ENCODE data around the gene WASF3. TPM values are rescaled to one million over a fixed set of nuclear protein-coding genes. Genes with fewer than 3 reads are reported as not detected.

WASF3 gene
- total and polyA plus RNA-seq, 2 experiments from 2014 or later: 9.9 to 20.7 TPM

DNA sequence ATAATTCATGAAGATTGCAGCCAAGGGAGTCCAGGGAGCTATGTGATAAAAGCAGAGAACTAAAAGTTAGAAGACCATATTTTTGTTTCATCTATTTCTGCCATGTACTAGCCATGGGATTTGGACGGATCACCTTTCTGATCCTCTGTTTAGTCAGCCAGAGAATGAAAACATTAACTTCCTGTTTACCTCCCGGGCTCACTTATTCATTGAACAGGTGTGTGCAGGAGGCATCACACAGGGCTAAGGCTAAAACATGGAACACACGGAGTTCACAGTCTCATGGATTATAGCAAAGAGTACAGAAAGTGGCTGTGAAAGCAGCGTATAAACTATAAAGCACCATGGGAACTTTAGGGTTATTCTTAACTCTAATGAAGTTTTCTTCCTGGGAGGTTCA, 106.3 kb downstream of the WASF3 start:
- ATAC-seq (no peak), DNase-seq (ENCODE audit: low spot score) (no peak)
- no peaks in the 10 kb centered on the region for H3K27me3 ChIP-seq (ENCODE audit: insufficient read depth)
- no peaks in the 10 kb centered on the region for H3K9me2 ChIP-seq (ENCODE audit: insufficient read depth)
- no peak overlapping the region for H2AFZ ChIP-seq
- no peak overlapping the region for H3K27ac ChIP-seq (ENCODE audit: low read depth)
- no peaks in the 10 kb centered on the region for H3K4me1 ChIP-seq (ENCODE audit: insufficient read depth)
- TF ChIP-seq, protein P1, sequence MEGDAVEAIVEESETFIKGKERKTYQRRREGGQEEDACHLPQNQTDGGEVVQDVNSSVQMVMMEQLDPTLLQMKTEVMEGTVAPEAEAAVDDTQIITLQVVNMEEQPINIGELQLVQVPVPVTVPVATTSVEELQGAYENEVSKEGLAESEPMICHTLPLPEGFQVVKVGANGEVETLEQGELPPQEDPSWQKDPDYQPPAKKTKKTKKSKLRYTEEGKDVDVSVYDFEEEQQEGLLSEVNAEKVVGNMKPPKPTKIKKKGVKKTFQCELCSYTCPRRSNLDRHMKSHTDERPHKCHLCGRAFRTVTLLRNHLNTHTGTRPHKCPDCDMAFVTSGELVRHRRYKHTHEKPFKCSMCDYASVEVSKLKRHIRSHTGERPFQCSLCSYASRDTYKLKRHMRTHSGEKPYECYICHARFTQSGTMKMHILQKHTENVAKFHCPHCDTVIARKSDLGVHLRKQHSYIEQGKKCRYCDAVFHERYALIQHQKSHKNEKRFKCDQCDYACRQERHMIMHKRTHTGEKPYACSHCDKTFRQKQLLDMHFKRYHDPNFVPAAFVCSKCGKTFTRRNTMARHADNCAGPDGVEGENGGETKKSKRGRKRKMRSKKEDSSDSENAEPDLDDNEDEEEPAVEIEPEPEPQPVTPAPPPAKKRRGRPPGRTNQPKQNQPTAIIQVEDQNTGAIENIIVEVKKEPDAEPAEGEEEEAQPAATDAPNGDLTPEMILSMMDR (conservative IDR thresholded peaks at IDR 0.05; ENCODE audit: low read depth in 2 of 2): no peak
- TF ChIP-seq NANOG (IDR thresholded peaks at IDR 0.05; ENCODE audit: borderline replicate concordance): no peak
- TF ChIP-seq STAT1 (IDR thresholded peaks at IDR 0.05; ENCODE audit: unreplicated experiment): no peak
- TF ChIP-seq EZH2 (IDR thresholded peaks at IDR 0.05; ENCODE audit: low read depth, unreplicated experiment): no peak
- TF ChIP-seq ZNF114 (CRISPR knock-in tag; IDR thresholded peaks at IDR 0.05): no peak
- TF ChIP-seq JUNB (IDR thresholded peaks at IDR 0.05; ENCODE audit: unreplicated experiment): no peak
- TF ChIP-seq, protein P2, sequence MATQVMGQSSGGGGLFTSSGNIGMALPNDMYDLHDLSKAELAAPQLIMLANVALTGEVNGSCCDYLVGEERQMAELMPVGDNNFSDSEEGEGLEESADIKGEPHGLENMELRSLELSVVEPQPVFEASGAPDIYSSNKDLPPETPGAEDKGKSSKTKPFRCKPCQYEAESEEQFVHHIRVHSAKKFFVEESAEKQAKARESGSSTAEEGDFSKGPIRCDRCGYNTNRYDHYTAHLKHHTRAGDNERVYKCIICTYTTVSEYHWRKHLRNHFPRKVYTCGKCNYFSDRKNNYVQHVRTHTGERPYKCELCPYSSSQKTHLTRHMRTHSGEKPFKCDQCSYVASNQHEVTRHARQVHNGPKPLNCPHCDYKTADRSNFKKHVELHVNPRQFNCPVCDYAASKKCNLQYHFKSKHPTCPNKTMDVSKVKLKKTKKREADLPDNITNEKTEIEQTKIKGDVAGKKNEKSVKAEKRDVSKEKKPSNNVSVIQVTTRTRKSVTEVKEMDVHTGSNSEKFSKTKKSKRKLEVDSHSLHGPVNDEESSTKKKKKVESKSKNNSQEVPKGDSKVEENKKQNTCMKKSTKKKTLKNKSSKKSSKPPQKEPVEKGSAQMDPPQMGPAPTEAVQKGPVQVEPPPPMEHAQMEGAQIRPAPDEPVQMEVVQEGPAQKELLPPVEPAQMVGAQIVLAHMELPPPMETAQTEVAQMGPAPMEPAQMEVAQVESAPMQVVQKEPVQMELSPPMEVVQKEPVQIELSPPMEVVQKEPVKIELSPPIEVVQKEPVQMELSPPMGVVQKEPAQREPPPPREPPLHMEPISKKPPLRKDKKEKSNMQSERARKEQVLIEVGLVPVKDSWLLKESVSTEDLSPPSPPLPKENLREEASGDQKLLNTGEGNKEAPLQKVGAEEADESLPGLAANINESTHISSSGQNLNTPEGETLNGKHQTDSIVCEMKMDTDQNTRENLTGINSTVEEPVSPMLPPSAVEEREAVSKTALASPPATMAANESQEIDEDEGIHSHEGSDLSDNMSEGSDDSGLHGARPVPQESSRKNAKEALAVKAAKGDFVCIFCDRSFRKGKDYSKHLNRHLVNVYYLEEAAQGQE (IDR thresholded peaks at IDR 0.05; ENCODE audit: unreplicated experiment): no peak
- TF ChIP-seq POLR2AphosphoS5 (IDR thresholded peaks at IDR 0.05; ENCODE audit: low read depth): no peak
- TF ChIP-seq, protein P3, sequence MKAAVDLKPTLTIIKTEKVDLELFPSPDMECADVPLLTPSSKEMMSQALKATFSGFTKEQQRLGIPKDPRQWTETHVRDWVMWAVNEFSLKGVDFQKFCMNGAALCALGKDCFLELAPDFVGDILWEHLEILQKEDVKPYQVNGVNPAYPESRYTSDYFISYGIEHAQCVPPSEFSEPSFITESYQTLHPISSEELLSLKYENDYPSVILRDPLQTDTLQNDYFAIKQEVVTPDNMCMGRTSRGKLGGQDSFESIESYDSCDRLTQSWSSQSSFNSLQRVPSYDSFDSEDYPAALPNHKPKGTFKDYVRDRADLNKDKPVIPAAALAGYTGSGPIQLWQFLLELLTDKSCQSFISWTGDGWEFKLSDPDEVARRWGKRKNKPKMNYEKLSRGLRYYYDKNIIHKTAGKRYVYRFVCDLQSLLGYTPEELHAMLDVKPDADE (IDR thresholded peaks at IDR 0.05): no peak
- TF ChIP-seq ZNF331 (CRISPR knock-in tag; IDR thresholded peaks at IDR 0.05; ENCODE audit: low read depth): no peak
- TF ChIP-seq CREB1 (CRISPR knock-in tag; IDR thresholded peaks at IDR 0.05; ENCODE audit: low read depth): no peak
- TF ChIP-seq, protein P4, sequence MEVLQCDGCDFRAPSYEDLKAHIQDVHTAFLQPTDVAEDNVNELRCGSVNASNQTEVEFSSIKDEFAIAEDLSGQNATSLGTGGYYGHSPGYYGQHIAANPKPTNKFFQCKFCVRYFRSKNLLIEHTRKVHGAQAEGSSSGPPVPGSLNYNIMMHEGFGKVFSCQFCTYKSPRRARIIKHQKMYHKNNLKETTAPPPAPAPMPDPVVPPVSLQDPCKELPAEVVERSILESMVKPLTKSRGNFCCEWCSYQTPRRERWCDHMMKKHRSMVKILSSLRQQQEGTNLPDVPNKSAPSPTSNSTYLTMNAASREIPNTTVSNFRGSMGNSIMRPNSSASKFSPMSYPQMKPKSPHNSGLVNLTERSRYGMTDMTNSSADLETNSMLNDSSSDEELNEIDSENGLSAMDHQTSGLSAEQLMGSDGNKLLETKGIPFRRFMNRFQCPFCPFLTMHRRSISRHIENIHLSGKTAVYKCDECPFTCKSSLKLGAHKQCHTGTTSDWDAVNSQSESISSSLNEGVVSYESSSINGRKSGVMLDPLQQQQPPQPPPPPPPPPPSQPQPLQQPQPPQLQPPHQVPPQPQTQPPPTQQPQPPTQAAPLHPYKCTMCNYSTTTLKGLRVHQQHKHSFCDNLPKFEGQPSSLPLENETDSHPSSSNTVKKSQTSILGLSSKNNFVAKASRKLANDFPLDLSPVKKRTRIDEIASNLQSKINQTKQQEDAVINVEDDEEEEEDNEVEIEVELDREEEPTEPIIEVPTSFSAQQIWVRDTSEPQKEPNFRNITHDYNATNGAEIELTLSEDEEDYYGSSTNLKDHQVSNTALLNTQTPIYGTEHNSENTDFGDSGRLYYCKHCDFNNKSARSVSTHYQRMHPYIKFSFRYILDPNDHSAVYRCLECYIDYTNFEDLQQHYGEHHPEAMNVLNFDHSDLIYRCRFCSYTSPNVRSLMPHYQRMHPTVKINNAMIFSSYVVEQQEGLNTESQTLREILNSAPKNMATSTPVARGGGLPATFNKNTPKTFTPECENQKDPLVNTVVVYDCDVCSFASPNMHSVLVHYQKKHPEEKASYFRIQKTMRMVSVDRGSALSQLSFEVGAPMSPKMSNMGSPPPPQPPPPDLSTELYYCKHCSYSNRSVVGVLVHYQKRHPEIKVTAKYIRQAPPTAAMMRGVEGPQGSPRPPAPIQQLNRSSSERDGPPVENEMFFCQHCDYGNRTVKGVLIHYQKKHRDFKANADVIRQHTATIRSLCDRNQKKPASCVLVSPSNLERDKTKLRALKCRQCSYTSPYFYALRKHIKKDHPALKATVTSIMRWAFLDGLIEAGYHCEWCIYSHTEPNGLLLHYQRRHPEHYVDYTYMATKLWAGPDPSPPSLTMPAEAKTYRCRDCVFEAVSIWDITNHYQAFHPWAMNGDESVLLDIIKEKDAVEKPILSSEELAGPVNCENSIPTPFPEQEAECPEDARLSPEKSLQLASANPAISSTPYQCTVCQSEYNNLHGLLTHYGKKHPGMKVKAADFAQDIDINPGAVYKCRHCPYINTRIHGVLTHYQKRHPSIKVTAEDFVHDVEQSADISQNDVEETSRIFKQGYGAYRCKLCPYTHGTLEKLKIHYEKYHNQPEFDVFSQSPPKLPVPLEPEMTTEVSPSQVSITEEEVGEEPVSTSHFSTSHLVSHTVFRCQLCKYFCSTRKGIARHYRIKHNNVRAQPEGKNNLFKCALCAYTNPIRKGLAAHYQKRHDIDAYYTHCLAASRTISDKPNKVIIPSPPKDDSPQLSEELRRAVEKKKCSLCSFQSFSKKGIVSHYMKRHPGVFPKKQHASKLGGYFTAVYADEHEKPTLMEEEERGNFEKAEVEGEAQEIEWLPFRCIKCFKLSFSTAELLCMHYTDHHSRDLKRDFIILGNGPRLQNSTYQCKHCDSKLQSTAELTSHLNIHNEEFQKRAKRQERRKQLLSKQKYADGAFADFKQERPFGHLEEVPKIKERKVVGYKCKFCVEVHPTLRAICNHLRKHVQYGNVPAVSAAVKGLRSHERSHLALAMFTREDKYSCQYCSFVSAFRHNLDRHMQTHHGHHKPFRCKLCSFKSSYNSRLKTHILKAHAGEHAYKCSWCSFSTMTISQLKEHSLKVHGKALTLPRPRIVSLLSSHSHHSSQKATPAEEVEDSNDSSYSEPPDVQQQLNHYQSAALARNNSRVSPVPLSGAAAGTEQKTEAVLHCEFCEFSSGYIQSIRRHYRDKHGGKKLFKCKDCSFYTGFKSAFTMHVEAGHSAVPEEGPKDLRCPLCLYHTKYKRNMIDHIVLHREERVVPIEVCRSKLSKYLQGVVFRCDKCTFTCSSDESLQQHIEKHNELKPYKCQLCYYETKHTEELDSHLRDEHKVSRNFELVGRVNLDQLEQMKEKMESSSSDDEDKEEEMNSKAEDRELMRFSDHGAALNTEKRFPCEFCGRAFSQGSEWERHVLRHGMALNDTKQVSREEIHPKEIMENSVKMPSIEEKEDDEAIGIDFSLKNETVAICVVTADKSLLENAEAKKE (CRISPR knock-in tag; IDR thresholded peaks at IDR 0.05): no peak
- TF ChIP-seq EZH2phosphoT487 (IDR thresholded peaks at IDR 0.05; ENCODE audit: unreplicated experiment): no peak
- H3K27me3 Mint-ChIP-seq (ENCODE audit: insufficient read depth, low read depth, poor library complexity): peaks cover 2% of the 10 kb centered on the region
- H4K20me1 ChIP-seq (replicated peaks; ENCODE audit: insufficient read depth): no peaks in the 10 kb centered on the region
- no peaks in the 10 kb centered on the region for H3F3A ChIP-seq (replicated peaks; ENCODE audit: low read depth)
- no peaks in the 10 kb centered on the region for H3K36me3 ChIP-seq (ENCODE audit: insufficient read depth)
- peaks cover 8% of the 10 kb centered on the region for H3K4me1 Mint-ChIP-seq
- no peak overlapping the region for H3K27ac Mint-ChIP-seq
- no peaks in the 10 kb centered on the region for H3K9me3 Mint-ChIP-seq
- H3K79me2 ChIP-seq (replicated peaks; ENCODE audit: insufficient read depth): no peaks in the 10 kb centered on the region
- H3K36me3 Mint-ChIP-seq (ENCODE audit: low read depth): no peaks in the 10 kb centered on the region; the same call in 2 of the 3 replicates
- no peak overlapping the region for H3K4me3 Mint-ChIP-seq
- no peak overlapping the region for H3K4me3 ChIP-seq
- H3K4me2 ChIP-seq: no peak overlapping the region

All from GM23338 (cell line).